HepG2 (cell line): ENCODE data around the gene MAPK1. TPM values are rescaled to one million over a fixed set of nuclear protein-coding genes. Genes with fewer than 3 reads are reported as not detected.

Experiments
- ATAC-seq: fragments of 200-7000 bp; cut with Tn5 transposase; 3 replicates; pipeline ENCODE4 v1.9.1; 2020; ENCODE audit warnings: mild to moderate bottlenecking, moderate library complexity
- BruUV-seq: library from RNA; stranded (reverse); fragments of 400-500 nt; replicated peaks from 2 replicates; lab custom pipeline; 2021; lab: Mats Ljungman, UMichigan
- CTCF ChIA-PET: fragments of 300-600 bp; formaldehyde crosslinking; extraction: SDS; loops from one replicate; lab custom pipeline; 2021; ENCODE audit warnings: low total read pairs, inconsistent platforms, low intra/inter-chr PET ratio; lab: Yijun Ruan, JAX
- POLR2A ChIA-PET: fragments of 350-600 bp; sonication (Branson Sonifier 250); formaldehyde crosslinking; loops from one replicate; lab custom pipeline; 2020; ENCODE audit warnings: antibody characterized with exemption, inconsistent platforms; lab: Yijun Ruan, JAX
- DNase-seq: peaks from one replicate; pipeline ENCODE4 v3.0.0-alpha.2; 2015; ENCODE audit warnings: low spot score
- FAIRE-seq: peaks from 3 replicates; lab custom pipeline; 2011; peaks lifted over from hg19 to GRCh38; lab: Jason Lieb, UNC
- H2AFZ ChIP-seq: one replicate; pipeline ENCODE4 v1.6.1; 2011; ENCODE audit warnings: low read length, inconsistent platforms
- H3K27ac ChIP-seq: fragments of 300-600 bp; 3 replicates; pipeline ENCODE4 v1.8.0; 2011; ENCODE audit warnings: mixed run types, mild to moderate bottlenecking, mixed read lengths, low read length, inconsistent platforms; ENCODE audit not compliant: insufficient read depth; ENCODE audit errors: extremely low read length
- H3K27me3 ChIP-seq, 2 experiments: fragments of 200-600 bp in 1 of 2; 2 replicates in 1 of 2; 3 replicates in 1 of 2; pipeline versions ENCODE4 v1.6.0 to v1.8.0; 2011; ENCODE audit warnings: low read length in 2 of 2, mild to moderate bottlenecking in 2 of 2, moderate library complexity in 2 of 2, inconsistent platforms in 1 of 2; ENCODE audit not compliant: insufficient read depth in 2 of 2, control insufficient read depth in 1 of 2
- H3K36me3 ChIP-seq, 2 experiments: fragments of 200-600 bp in 1 of 2; replicated peaks in 1 of 2; 2 replicates in 1 of 2; 3 replicates in 1 of 2; pipeline versions ENCODE4 v1.5.1 to v1.8.0; 2011; ENCODE audit warnings: low read length in 2 of 2, inconsistent platforms in 1 of 2; ENCODE audit not compliant: insufficient read depth in 2 of 2, control insufficient read depth in 1 of 2
- H3K4me1 ChIP-seq: 2 replicates; pipeline ENCODE4 v1.5.1; 2012; ENCODE audit warnings: low read length, inconsistent platforms; ENCODE audit not compliant: insufficient read depth
- H3K4me2 ChIP-seq: 2 replicates; pipeline ENCODE4 v1.6.0; 2011; ENCODE audit warnings: low read depth, low read length, inconsistent platforms
- H3K4me3 ChIP-seq, 3 experiments: fragments of 200-600 bp in 1 of 3; sonication (generic), shearing (Covaris generic) in 1 of 3; replicated peaks in 1 of 3; 2 replicates each; pipeline ENCODE4 v1.5.1; 2011 to 2016; ENCODE audit warnings: low read length in 3 of 3, inconsistent platforms in 2 of 3, low read depth in 2 of 3, mild to moderate bottlenecking in 2 of 3, control low read depth in 1 of 3, mixed read lengths in 1 of 3; ENCODE audit not compliant: insufficient read depth in 1 of 3
- H3K79me2 ChIP-seq: one replicate; pipeline ENCODE4 v1.6.1; 2011; ENCODE audit warnings: low read length, inconsistent platforms; ENCODE audit not compliant: insufficient read depth
- H3K9ac ChIP-seq: 2 replicates; pipeline ENCODE4 v1.6.0; 2011; ENCODE audit warnings: mild to moderate bottlenecking, low read depth, low read length, inconsistent platforms; ENCODE audit not compliant: insufficient read depth
- H3K9me3 ChIP-seq: 2 replicates; pipeline ENCODE4 v1.5.1; 2012; ENCODE audit warnings: mild to moderate bottlenecking, low read length
- H4K20me1 ChIP-seq: 2 replicates; pipeline ENCODE4 v1.6.0; 2011; ENCODE audit warnings: inconsistent platforms, mild to moderate bottlenecking, low read length, moderate library complexity; ENCODE audit not compliant: insufficient read depth
- USF2 ChIP-seq, 2 experiments: sonication (generic) in 1 of 2; formaldehyde crosslinking in 1 of 2; IDR thresholded peaks; 2 replicates each; pipeline versions ENCODE4 v1.5.1 to v1.6.1; 2011 to 2020; ENCODE audit warnings: borderline replicate concordance in 1 of 2, low read depth in 1 of 2, low read length in 1 of 2, mild to moderate bottlenecking in 1 of 2, missing genetic modification reagents in 1 of 2, moderate library complexity in 1 of 2
- ZNF407 ChIP-seq: sonication (generic); formaldehyde crosslinking; IDR thresholded peaks from one replicate; pipeline ENCODE4 v1.5.1; 2020; ENCODE audit warnings: mild to moderate bottlenecking, missing genetic modification reagents; ENCODE audit errors: not compliant biosample characterization
- ZNF775 ChIP-seq: sonication (generic); formaldehyde crosslinking; IDR thresholded peaks from 2 replicates; pipeline ENCODE4 v1.4.0; 2020; ENCODE audit warnings: missing genetic modification reagents, mild to moderate bottlenecking, moderate library complexity, borderline replicate concordance
- WGBS: methylation state at CpG from one replicate; pipeline ENCODE4 v1.1.6; 2017; ENCODE audit warnings: low lambda C conversion rate; 5-methylcytosine and 5-hydroxymethylcytosine counted together
- in situ Hi-C: cut with HindIII; loops from 2 replicates; pipeline ENCODE4 v1.10.0; 2017; ENCODE audit warnings: low pct_unique_long_range_greater_than_20kb; ENCODE audit not compliant: extremely low pct_ligation_motif_present
- intact Hi-C: fragments of 100-400 bp; cut with micrococcal nuclease; formaldehyde crosslinking; loops from one replicate; pipeline ENCODE4 v1.10.0; 2022; ENCODE audit not compliant: unreplicated experiment
- polyA plus RNA-seq, 8 experiments: library from polyadenylated mRNA; depleted of rRNA in 3 of 8; stranded (reverse) in 7 of 8; unstranded in 1 of 8; fragments of >200 nt; fragmentation: Illumina TruSeq in 4 of 8; extraction: Trizol in 4 of 8; gene quantifications; 2 replicates each; pipeline versions ENCODE4 v1.2.1 to v1.2.3, GENCODE V29; 2011 to 2016; ENCODE audit warnings: low read depth in 4 of 8, missing spikeins in 1 of 8, mixed read lengths in 1 of 8; ENCODE audit not compliant: insufficient read depth in 1 of 8
- total RNA-seq, 5 experiments: library from RNA; depleted of rRNA; stranded (reverse); fragments of >200 nt; fragmentation: Illumina TruSeq; extraction: Trizol; gene quantifications; 2 replicates each; pipeline ENCODE4 v1.2.3, GENCODE V29; 2016; ENCODE audit warnings: low read depth in 1 of 5
- TF ChIP-seq, protein P1 (sequence below): sonication (generic); formaldehyde crosslinking; IDR thresholded peaks from 2 replicates; pipeline ENCODE4 v1.8.0; 2022; ENCODE audit warnings: low read depth, missing genetic modification reagents
- TF ChIP-seq, protein P2 (sequence below): sonication (generic); formaldehyde crosslinking; IDR thresholded peaks from 2 replicates; pipeline ENCODE4 v1.4.0; 2020; ENCODE audit warnings: mild to moderate bottlenecking, missing genetic modification reagents

MAPK1 gene
- total and polyA plus RNA-seq, 2 of the 13 experiments (the other 11 are each of a cell fraction or from before 2014, with no cell fraction given), result 107 to 114 TPM

- Histone ChIP-seq H3K9ac (no peak overlapping the region), H3K4me3 (no peak overlapping the region), H3K4me1 (no peaks in the 10 kb centered on the region), H4K20me1 (no peaks in the 10 kb centered on the region), H3K4me2 (no peak overlapping the region), H2AFZ (no peak overlapping the region), H3K9me3 (no peaks in the 10 kb centered on the region), H3K27me3 (peaks cover 0 to 3% of the 10 kb centered on the region in 2 experiments; a peak in 2 of 5 replicates), H3K36me3 (no peaks in the 10 kb centered on the region), H3K27ac (no peak overlapping the region), H3K79me2 (no peaks in the 10 kb centered on the region)
- intact Hi-C loops (no loop called here), in situ Hi-C loops (no loop called here)
- DNase-seq, result no peak
- FAIRE-seq, result no peak
- POLR2A ChIA-PET, result interaction anchor here (1.6 kb wide), 1 partner anchor 9 kb away, joined by 4 read pairs; the partner anchor contains the start of gene YPEL1
- CTCF ChIA-PET, result interaction anchor here (2.3 kb wide), 1 partner anchor 13 kb away, joined by 15 read pairs; no protein-coding TSS in a partner anchor
- WGBS, result 47% methylated on average over 7 of the region's 19 CpGs
- ATAC-seq, result no peak
- BruUV-seq, result no TSS peak
- TF ChIP-seq, protein P1, sequence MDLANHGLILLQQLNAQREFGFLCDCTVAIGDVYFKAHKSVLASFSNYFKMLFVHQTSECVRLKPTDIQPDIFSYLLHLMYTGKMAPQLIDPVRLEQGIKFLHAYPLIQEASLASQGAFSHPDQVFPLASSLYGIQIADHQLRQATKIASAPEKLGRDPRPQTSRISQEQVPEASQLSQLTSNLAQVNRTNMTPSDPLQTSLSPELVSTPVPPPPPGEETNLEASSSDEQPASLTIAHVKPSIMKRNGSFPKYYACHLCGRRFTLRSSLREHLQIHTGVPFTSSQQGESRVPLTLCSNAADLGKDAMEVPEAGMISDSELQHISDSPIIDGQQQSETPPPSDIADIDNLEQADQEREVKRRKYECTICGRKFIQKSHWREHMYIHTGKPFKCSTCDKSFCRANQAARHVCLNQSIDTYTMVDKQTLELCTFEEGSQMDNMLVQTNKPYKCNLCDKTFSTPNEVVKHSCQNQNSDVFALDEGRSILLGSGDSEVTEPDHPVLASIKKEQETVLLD (CRISPR knock-in tag), result no peak
- TF ChIP-seq USF2 (IDR thresholded peaks at IDR 0.05; ENCODE audit: low read depth, low read length) (no peak), USF2 (CRISPR knock-in tag; IDR thresholded peaks at IDR 0.05; ENCODE audit: borderline replicate concordance) (no peak), ZNF775 (CRISPR knock-in tag) (no peak), ZNF407 (CRISPR knock-in tag) (no peak)
- TF ChIP-seq, protein P2, sequence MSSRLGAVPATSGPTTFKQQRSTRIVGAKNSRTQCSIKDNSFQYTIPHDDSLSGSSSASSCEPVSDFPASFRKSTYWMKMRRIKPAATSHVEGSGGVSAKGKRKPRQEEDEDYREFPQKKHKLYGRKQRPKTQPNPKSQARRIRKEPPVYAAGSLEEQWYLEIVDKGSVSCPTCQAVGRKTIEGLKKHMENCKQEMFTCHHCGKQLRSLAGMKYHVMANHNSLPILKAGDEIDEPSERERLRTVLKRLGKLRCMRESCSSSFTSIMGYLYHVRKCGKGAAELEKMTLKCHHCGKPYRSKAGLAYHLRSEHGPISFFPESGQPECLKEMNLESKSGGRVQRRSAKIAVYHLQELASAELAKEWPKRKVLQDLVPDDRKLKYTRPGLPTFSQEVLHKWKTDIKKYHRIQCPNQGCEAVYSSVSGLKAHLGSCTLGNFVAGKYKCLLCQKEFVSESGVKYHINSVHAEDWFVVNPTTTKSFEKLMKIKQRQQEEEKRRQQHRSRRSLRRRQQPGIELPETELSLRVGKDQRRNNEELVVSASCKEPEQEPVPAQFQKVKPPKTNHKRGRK (CRISPR knock-in tag), result no peak
Measured at GRCh38 chr22:21725956-21726649, 141.3 kb downstream of the MAPK1 start.
